HUES6 (cell line): ENCODE measurements around the gene ALG1.

ENCODE experiments used
- H3K27ac ChIP-seq: 2 replicates; pipeline ENCODE4 v1.7.0; 2013; ENCODE audit warnings: low read depth, mild to moderate bottlenecking, low read length, inconsistent platforms
- H3K27me3 ChIP-seq: 2 replicates; pipeline ENCODE4 v1.6.1; 2013; ENCODE audit warnings: low read length; ENCODE audit not compliant: control insufficient read depth, insufficient read depth
- H3K36me3 ChIP-seq: 2 replicates; pipeline ENCODE4 v1.6.1; 2013; ENCODE audit warnings: low read length; ENCODE audit not compliant: control insufficient read depth, insufficient read depth
- H3K4me1 ChIP-seq: 2 replicates; pipeline ENCODE4 v1.6.1; 2013; ENCODE audit warnings: low read length; ENCODE audit not compliant: control insufficient read depth, insufficient read depth
- H3K4me3 ChIP-seq: 2 replicates; pipeline ENCODE4 v1.5.1; 2013; ENCODE audit warnings: low read depth, low read length
- H3K9ac ChIP-seq: one replicate; pipeline ENCODE4 v1.6.1; 2013; ENCODE audit warnings: mild to moderate bottlenecking, low read length
- H3K9me3 ChIP-seq: 2 replicates; pipeline ENCODE4 v1.6.1; 2013; ENCODE audit warnings: low read depth, low read length; ENCODE audit not compliant: control insufficient read depth, insufficient read depth

The ALG1 gene

GRCh38 chr16:5071681-5072333, at the start of gene ALG1:
Gene ALG1, plus strand, starts transcription at chr16:5071843. Its CDS starts 7 bp downstream, at chr16:5071850.
- Histone ChIP-seq H3K9ac (peak within 1 kb of the TSS; percentile 90), H3K4me1 (peaks cover 9% of the 10 kb centered on the region), H3K9me3 (no peaks in the 10 kb centered on the region), H3K27ac (peak within 1 kb of the TSS; percentile 69; the same call in 1 of the 2 replicates), H3K36me3 (peaks cover 26% of the 10 kb centered on the region), H3K27me3 (no peaks in the 10 kb centered on the region), H3K4me3 (peak within 1 kb of the TSS; percentile 92)

GRCh38 chr16:5022521-5022920, 49.1 kb upstream of the ALG1 start:
- H3K4me1 ChIP-seq = peaks cover 2% of the 10 kb centered on the region; the same call in 1 of the 2 replicates
- no peaks in the 10 kb centered on the region for H3K36me3 ChIP-seq
- no peaks in the 10 kb centered on the region for H3K27me3 ChIP-seq
- H3K4me3 ChIP-seq = no peak overlapping the region
- no peaks in the 10 kb centered on the region for H3K9me3 ChIP-seq
- H3K9ac ChIP-seq = no peak overlapping the region
- H3K27ac ChIP-seq = no peak overlapping the region

GRCh38 chr16:5024632-5025031, 47.0 kb upstream of the ALG1 start:
- no peak overlapping the region for H3K4me3 ChIP-seq
- H3K27me3 ChIP-seq = no peaks in the 10 kb centered on the region
- no peak overlapping the region for H3K27ac ChIP-seq
- H3K4me1 ChIP-seq = peaks cover 2% of the 10 kb centered on the region; the same call in 1 of the 2 replicates
- H3K9ac ChIP-seq = no peak overlapping the region
- no peaks in the 10 kb centered on the region for H3K9me3 ChIP-seq
- H3K36me3 ChIP-seq = no peaks in the 10 kb centered on the region

GRCh38 chr16:5025171-5025632, 46.4 kb upstream of the ALG1 start:
- Histone ChIP-seq H3K4me1 (peaks cover 2% of the 10 kb centered on the region; the same call in 1 of the 2 replicates), H3K27ac (no peak overlapping the region), H3K4me3 (no peak overlapping the region), H3K9ac (no peak overlapping the region), H3K9me3 (no peaks in the 10 kb centered on the region), H3K27me3 (no peaks in the 10 kb centered on the region), H3K36me3 (no peaks in the 10 kb centered on the region)

GRCh38 chr16:5026664-5027063, 45.0 kb upstream of the ALG1 start:
- no peak overlapping the region for H3K4me3 ChIP-seq
- peaks cover 2% of the 10 kb centered on the region; the same call in 1 of the 2 replicates for H3K4me1 ChIP-seq
- H3K27me3 ChIP-seq = no peaks in the 10 kb centered on the region
- H3K27ac ChIP-seq = no peak overlapping the region
- no peaks in the 10 kb centered on the region for H3K36me3 ChIP-seq
- no peak overlapping the region for H3K9ac ChIP-seq
- H3K9me3 ChIP-seq = no peaks in the 10 kb centered on the region

GRCh38 chr16:5027086-5027485, 44.6 kb upstream of the ALG1 start:
- H3K27me3 ChIP-seq = no peaks in the 10 kb centered on the region
- no peaks in the 10 kb centered on the region for H3K36me3 ChIP-seq
- no peaks in the 10 kb centered on the region for H3K9me3 ChIP-seq
- no peak overlapping the region for H3K4me3 ChIP-seq
- no peak overlapping the region for H3K27ac ChIP-seq
- H3K4me1 ChIP-seq = peaks cover 2% of the 10 kb centered on the region; the same call in 1 of the 2 replicates
- no peak overlapping the region for H3K9ac ChIP-seq

GRCh38 chr16:5027575-5028235, 43.9 kb upstream of the ALG1 start:
- no peaks in the 10 kb centered on the region for H3K9me3 ChIP-seq
- peaks cover 2% of the 10 kb centered on the region for H3K27me3 ChIP-seq
- no peak overlapping the region for H3K9ac ChIP-seq
- peaks cover 2% of the 10 kb centered on the region; the same call in 1 of the 2 replicates for H3K4me1 ChIP-seq
- no peak overlapping the region for H3K27ac ChIP-seq
- no peaks in the 10 kb centered on the region for H3K36me3 ChIP-seq
- H3K4me3 ChIP-seq = no peak overlapping the region

GRCh38 chr16:5028950-5029475, 42.6 kb upstream of the ALG1 start:
- Histone ChIP-seq H3K9ac (no peak overlapping the region), H3K4me3 (no peak overlapping the region), H3K4me1 (peaks cover 2% of the 10 kb centered on the region; the same call in 1 of the 2 replicates), H3K9me3 (no peaks in the 10 kb centered on the region), H3K27me3 (peaks cover 9% of the 10 kb centered on the region), H3K27ac (no peak overlapping the region), H3K36me3 (no peaks in the 10 kb centered on the region)

- no peaks in the 10 kb centered on the region for H3K36me3 ChIP-seq
Measured at GRCh38 chr16:5030251-5030870, 41.3 kb upstream of the ALG1 start.

GRCh38 chr16:5031601-5032000, 40.0 kb upstream of the ALG1 start:
- Histone ChIP-seq H3K4me1 (peaks cover 14% of the 10 kb centered on the region), H3K4me3 (no peak overlapping the region), H3K27ac (no peak overlapping the region), H3K9me3 (no peaks in the 10 kb centered on the region), H3K36me3 (no peaks in the 10 kb centered on the region), H3K9ac (no peak overlapping the region), H3K27me3 (peaks cover 9% of the 10 kb centered on the region)

More at GRCh38 chr16:5030251-5030870, 41.3 kb upstream of the ALG1 start:
- H3K9ac ChIP-seq = no peak overlapping the region
- no peaks in the 10 kb centered on the region for H3K9me3 ChIP-seq
- no peak overlapping the region for H3K27ac ChIP-seq
- peaks cover 6% of the 10 kb centered on the region; the same call in 1 of the 2 replicates for H3K4me1 ChIP-seq
- H3K4me3 ChIP-seq = no peak overlapping the region
- H3K27me3 ChIP-seq = peaks cover 9% of the 10 kb centered on the region
